Upper lobe of left lung (tissue), 6 donors: ENCODE results near the gene MSI2. TPM values are rescaled to one million over a fixed set of nuclear protein-coding genes. Genes with fewer than 3 reads are reported as not detected.

Experiments used
- ATAC-seq, 2 donors: fragments of 200-7000 bp; cut with Tn5 transposase; one replicate each; pipeline ENCODE4 v1.9.1; 2022; ENCODE audit warnings: mild to moderate bottlenecking in 2 of 2, moderate library complexity in 2 of 2; ENCODE audit not compliant: low FRiP score in 2 of 2
- DNase-seq, 2 donors: peaks; one replicate each; pipeline ENCODE4 v3.0.0-alpha.2; 2019 to 2020
- H3K27ac ChIP-seq, 4 donors: fragments of 200-600 bp; sonication (generic); one replicate each; pipeline ENCODE4 v1.5.1; 2016 to 2019
- H3K27me3 ChIP-seq, 4 donors: fragments of 200-600 bp; sonication (generic); one replicate each; pipeline ENCODE4 v1.5.1; 2017 to 2019
- H3K36me3 ChIP-seq, 4 donors: fragments of 200-600 bp; sonication (generic); one replicate each; pipeline ENCODE4 v1.5.1; 2016 to 2019
- H3K4me1 ChIP-seq, 4 donors: fragments of 200-600 bp; sonication (generic); one replicate each; pipeline ENCODE4 v1.5.1; 2018 to 2019
- H3K4me3 ChIP-seq, 4 donors: fragments of 200-600 bp; sonication (generic); one replicate each; pipeline ENCODE4 v1.5.1; 2017 to 2019; ENCODE audit warnings: mild to moderate bottlenecking in 2 of 4, moderate library complexity in 1 of 4
- H3K9me3 ChIP-seq, 4 donors: fragments of 200-600 bp; sonication (generic); one replicate each; pipeline ENCODE4 v1.5.1; 2018 to 2019
- CTCF ChIP-seq, 6 experiments: fragments of 450-650 bp in 4 of 6; fragments of 200-600 bp in 2 of 6; sonication (generic) in 2 of 6; IDR thresholded peaks; one replicate each; pipeline ENCODE4 v1.5.1; 2016 to 2019; ENCODE audit warnings: antibody characterized with exemption in 6 of 6
- EP300 ChIP-seq, 4 donors: sonication (generic); formaldehyde crosslinking; IDR thresholded peaks; one replicate each; pipeline ENCODE4 v1.5.1; 2017; ENCODE audit warnings: antibody characterized with exemption in 4 of 4, control low read depth in 2 of 4
- POLR2A ChIP-seq, 4 donors: fragments of 450-650 bp; IDR thresholded peaks; one replicate each; pipeline ENCODE4 v1.5.1; 2016 to 2017; ENCODE audit warnings: antibody characterized with exemption in 4 of 4, mild to moderate bottlenecking in 2 of 4
- POLR2AphosphoS5 ChIP-seq, 2 donors: sonication (generic); formaldehyde crosslinking; IDR thresholded peaks; one replicate each; pipeline ENCODE4 v1.5.1; 2017; ENCODE audit warnings: antibody characterized with exemption in 2 of 2
- WGBS, 2 donors: methylation state at CpG; one replicate each; pipeline ENCODE4 v1.1.5; 2017 to 2018; 5-methylcytosine and 5-hydroxymethylcytosine counted together
- total RNA-seq, 6 donors: library from RNA; depleted of rRNA in 4 of 6; stranded (reverse); fragments of >200 nt in 4 of 6; gene quantifications; one replicate each; pipeline versions ENCODE4 v1.1.0 to v1.2.1, GENCODE V29; 2016 to 2021
- donor health status: DM: no; HTN: no; CAD: no; lungs with moderate emphysema.
- donor health status: DM: no; HTN: yes; CAD: no; lungs with severe emphysema.

The MSI2 gene
- total RNA-seq, 6 donors from 2014 or later, result 20.1 to 44.0 (median 32.2) TPM

GRCh38 chr17:57518587-57519581 is 262.6 kb downstream of the MSI2 start:
- no peak for TF ChIP-seq EP300 (IDR thresholded peaks at IDR 0.05)
- TF ChIP-seq CTCF (IDR thresholded peaks at IDR 0.05), result no peak
- no peak for TF ChIP-seq POLR2A (IDR thresholded peaks at IDR 0.05)
- TF ChIP-seq POLR2AphosphoS5 (IDR thresholded peaks at IDR 0.05), result no peak
- ATAC-seq (peak; percentile 47 to 52), DNase-seq (peak in 1 of 2 donors; percentile 30)
- Histone ChIP-seq H3K4me1 (peaks cover 0 to 19% (median 0%) of the 10 kb centered on the region in 4 donors), H3K9me3 (no peaks in the 10 kb centered on the region), H3K27ac (no peak overlapping the region), H3K4me3 (no peak overlapping the region), H3K27me3 (no peaks in the 10 kb centered on the region), H3K36me3 (no peaks in the 10 kb centered on the region)
- 75 to 92% methylated on average over 15 of the region's 20 CpGs for WGBS, 2 donors

- Histone ChIP-seq H3K9me3 (no peaks in the 10 kb centered on the region), H3K27me3 (no peaks in the 10 kb centered on the region), H3K27ac (no peak overlapping the region), H3K36me3 (no peaks in the 10 kb centered on the region), H3K4me3 (no peak overlapping the region), H3K4me1 (peaks cover 0 to 19% (median 0%) of the 10 kb centered on the region in 4 donors)
- TF ChIP-seq EP300 (IDR thresholded peaks at IDR 0.05), result no peak
- ATAC-seq (no peak), DNase-seq (no peak)
- WGBS, 2 donors, result 98 to 100% methylated on average over 7 of the region's 7 CpGs
These were observed 263.5 kb downstream of the MSI2 start for GRCh38 chr17:57519800-57520199.

- no peaks in the 10 kb centered on the region for H3K27me3 ChIP-seq
- ATAC-seq, result no peak
- DNase-seq, result no peak
- H3K4me3 ChIP-seq, result no peak overlapping the region
- H3K9me3 ChIP-seq, result no peaks in the 10 kb centered on the region
- no peak overlapping the region for H3K27ac ChIP-seq
- H3K36me3 ChIP-seq, result no peaks in the 10 kb centered on the region
- peaks cover 0 to 24% (median 2%) of the 10 kb centered on the region in 4 donors for H3K4me1 ChIP-seq
- no peak for TF ChIP-seq EP300 (IDR thresholded peaks at IDR 0.05)
- no peak for TF ChIP-seq POLR2A (IDR thresholded peaks at IDR 0.05)
- no peak for TF ChIP-seq CTCF (IDR thresholded peaks at IDR 0.05)
- no peak for TF ChIP-seq POLR2AphosphoS5 (IDR thresholded peaks at IDR 0.05)
- 87 to 90% methylated on average over 7 of the region's 7 CpGs for WGBS, 2 donors
These were observed 265.3 kb downstream of the MSI2 start for GRCh38 chr17:57521606-57522005.

- no peak for ATAC-seq
- Histone ChIP-seq H3K36me3 (no peaks in the 10 kb centered on the region), H3K27ac (no peak overlapping the region), H3K9me3 (no peaks in the 10 kb centered on the region), H3K27me3 (no peaks in the 10 kb centered on the region), H3K4me3 (no peak overlapping the region), H3K4me1 (peaks cover 0 to 31% (median 4%) of the 10 kb centered on the region in 4 donors)
- no peak for DNase-seq
- 72 to 76% methylated on average over 10 of the region's 10 CpGs for WGBS, 2 donors
- no peak for TF ChIP-seq POLR2A (IDR thresholded peaks at IDR 0.05)
- TF ChIP-seq EP300 (IDR thresholded peaks at IDR 0.05), result no peak
- TF ChIP-seq CTCF (IDR thresholded peaks at IDR 0.05), result no peak
- no peak for TF ChIP-seq POLR2AphosphoS5 (IDR thresholded peaks at IDR 0.05)
These were observed 266.0 kb downstream of the MSI2 start for GRCh38 chr17:57522042-57523005.
